Measurements from ENCODE around the gene TVP23A. TPM values are rescaled to one million over a fixed set of nuclear protein-coding genes. Genes with fewer than 3 reads are reported as not detected.

The TVP23A gene
- total and polyA plus RNA-seq, 7 donors = 0.01 to 0.13 (median 0.06) TPM; not detected in 3

DNA sequence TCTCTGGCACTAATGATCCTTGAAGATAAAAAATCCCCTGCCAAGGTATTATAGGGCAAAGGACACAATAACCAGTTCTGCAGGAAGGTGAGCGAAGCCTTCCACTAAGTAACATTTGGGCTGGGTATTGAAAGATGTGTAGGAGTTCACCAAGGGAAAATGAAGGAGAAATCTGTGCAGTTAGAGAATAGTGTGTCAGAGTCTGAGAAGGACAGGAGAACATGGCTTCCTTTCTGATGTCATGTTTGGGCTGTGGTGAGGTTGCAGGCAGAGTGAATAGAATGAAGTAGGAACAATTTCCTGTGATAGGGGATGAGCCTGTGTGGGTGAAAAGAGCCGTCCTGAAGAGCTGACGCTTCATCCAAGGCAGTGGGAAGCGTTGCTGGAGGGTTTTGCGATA, 34.4 kb upstream of the TVP23A start:
- Histone ChIP-seq H3K27ac (no peak overlapping the region), H3K27me3 (ENCODE audit: insufficient read depth in 3 of 3, low read length in 2 of 3) (no peaks in the 10 kb centered on the region), H3K4me1 (no peaks in the 10 kb centered on the region), H3K36me3 (ENCODE audit: insufficient read depth in 1 of 2, low read depth in 1 of 2) (no peaks in the 10 kb centered on the region), H3K4me3 (no peak overlapping the region), H3K9me3 (no peaks in the 10 kb centered on the region)
- WGBS, 3 donors = 81 to 87% (median 81%) methylated on average over 5 of the region's 5 CpGs
- no peak for DNase-seq
- no peak for ATAC-seq
- intact Hi-C loops (cut with DNase I) = no loop called here
- TF ChIP-seq, protein P1, sequence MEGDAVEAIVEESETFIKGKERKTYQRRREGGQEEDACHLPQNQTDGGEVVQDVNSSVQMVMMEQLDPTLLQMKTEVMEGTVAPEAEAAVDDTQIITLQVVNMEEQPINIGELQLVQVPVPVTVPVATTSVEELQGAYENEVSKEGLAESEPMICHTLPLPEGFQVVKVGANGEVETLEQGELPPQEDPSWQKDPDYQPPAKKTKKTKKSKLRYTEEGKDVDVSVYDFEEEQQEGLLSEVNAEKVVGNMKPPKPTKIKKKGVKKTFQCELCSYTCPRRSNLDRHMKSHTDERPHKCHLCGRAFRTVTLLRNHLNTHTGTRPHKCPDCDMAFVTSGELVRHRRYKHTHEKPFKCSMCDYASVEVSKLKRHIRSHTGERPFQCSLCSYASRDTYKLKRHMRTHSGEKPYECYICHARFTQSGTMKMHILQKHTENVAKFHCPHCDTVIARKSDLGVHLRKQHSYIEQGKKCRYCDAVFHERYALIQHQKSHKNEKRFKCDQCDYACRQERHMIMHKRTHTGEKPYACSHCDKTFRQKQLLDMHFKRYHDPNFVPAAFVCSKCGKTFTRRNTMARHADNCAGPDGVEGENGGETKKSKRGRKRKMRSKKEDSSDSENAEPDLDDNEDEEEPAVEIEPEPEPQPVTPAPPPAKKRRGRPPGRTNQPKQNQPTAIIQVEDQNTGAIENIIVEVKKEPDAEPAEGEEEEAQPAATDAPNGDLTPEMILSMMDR (IDR thresholded peaks at IDR 0.05) = no peak

DNA sequence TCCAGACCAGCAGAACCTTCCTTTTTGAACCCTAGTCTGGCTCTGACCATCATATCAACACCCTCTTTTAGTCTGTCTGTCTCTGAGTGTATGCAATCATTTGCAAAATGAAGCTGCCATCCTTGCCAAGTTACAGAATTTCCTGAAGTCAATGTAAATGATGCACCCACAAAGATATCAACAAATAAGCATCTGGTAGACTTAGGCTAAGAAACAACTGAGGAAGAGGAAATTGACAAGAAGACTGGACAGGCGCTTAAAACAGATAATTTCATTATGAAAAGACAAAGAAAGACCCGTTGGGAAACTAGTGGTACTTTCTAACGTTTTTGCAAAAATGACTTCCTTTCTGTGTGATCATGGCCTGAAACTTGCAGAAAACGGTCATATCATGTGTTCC, 33.7 kb upstream of the TVP23A start:
- intact Hi-C loops (cut with DNase I) = no loop called here
- no peak overlapping the region for H3K27ac ChIP-seq
- H3K4me3 ChIP-seq = no peak overlapping the region
- H3K36me3 ChIP-seq (ENCODE audit: insufficient read depth in 1 of 2, low read depth in 1 of 2) = no peaks in the 10 kb centered on the region
- no peak for ATAC-seq
- WGBS, 3 donors = 59 to 66% (median 61%) methylated on average over 4 of the region's 4 CpGs
- H3K27me3 ChIP-seq (ENCODE audit: insufficient read depth in 3 of 3, low read length in 2 of 3) = no peaks in the 10 kb centered on the region
- no peak for DNase-seq
- TF ChIP-seq, protein P1 (IDR thresholded peaks at IDR 0.05) = no peak
- no peaks in the 10 kb centered on the region for H3K4me1 ChIP-seq
- no peaks in the 10 kb centered on the region for H3K9me3 ChIP-seq

DNA sequence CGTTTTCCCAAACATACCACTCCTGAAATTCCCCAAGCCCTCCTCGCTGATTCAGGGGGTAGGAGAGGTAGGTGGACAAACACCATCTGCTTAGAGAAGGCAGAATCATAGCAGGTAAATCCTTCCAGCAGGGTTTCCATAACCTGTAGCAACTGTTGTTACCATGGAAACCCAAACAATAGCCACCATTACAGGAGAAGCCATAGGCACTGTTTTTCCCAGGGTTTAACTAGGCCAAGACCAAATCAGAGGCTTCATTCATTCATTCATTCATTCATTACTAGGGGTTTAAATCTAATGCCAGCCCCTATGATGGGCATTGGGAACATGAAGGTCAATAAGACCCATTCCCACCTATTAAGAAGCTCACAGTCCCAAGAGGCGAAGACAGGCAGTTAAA, 32.9 kb upstream of the TVP23A start:
- WGBS, 3 donors = 91% methylated on average over 3 of the region's 3 CpGs
- Histone ChIP-seq H3K27ac (no peak overlapping the region), H3K4me3 (no peak overlapping the region), H3K4me1 (no peaks in the 10 kb centered on the region), H3K27me3 (ENCODE audit: insufficient read depth in 3 of 3, low read length in 2 of 3) (no peaks in the 10 kb centered on the region), H3K9me3 (no peaks in the 10 kb centered on the region), H3K36me3 (ENCODE audit: insufficient read depth in 1 of 2, low read depth in 1 of 2) (no peaks in the 10 kb centered on the region)
- ATAC-seq = no peak
- intact Hi-C loops (cut with DNase I) = no loop called here
- TF ChIP-seq, protein P1 (IDR thresholded peaks at IDR 0.05) = no peak
- DNase-seq = no peak

DNA sequence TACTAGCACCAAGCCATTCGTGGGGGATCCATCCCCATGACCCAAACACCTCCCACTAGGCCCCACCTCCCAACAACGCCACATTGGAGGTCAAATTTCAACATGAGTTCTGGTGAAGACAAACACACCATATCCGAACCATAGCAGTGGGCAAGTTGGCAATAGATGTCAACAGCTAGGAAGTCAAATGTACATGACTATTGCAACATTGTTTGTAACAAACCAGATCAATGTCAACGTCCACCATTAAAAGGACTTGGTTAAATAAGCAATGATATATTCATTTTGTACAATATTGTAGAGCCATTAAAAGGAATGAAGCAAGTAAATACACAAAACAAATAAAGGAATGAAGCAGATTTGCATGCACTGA, 31.9 kb upstream of the TVP23A start:
- DNase-seq = no peak
- WGBS, 3 donors = 65 to 73% (median 73%) methylated on average over 4 of the region's 4 CpGs
- TF ChIP-seq, protein P1 (IDR thresholded peaks at IDR 0.05) = no peak
- no peaks in the 10 kb centered on the region for H3K9me3 ChIP-seq
- ATAC-seq = no peak
- H3K4me1 ChIP-seq = no peaks in the 10 kb centered on the region
- no peak overlapping the region for H3K27ac ChIP-seq
- H3K36me3 ChIP-seq (ENCODE audit: insufficient read depth in 1 of 2, low read depth in 1 of 2) = no peaks in the 10 kb centered on the region
- no peaks in the 10 kb centered on the region for H3K27me3 ChIP-seq (ENCODE audit: insufficient read depth in 3 of 3, low read length in 2 of 3)
- intact Hi-C loops (cut with DNase I) = no loop called here
- H3K4me3 ChIP-seq = no peak overlapping the region

DNA sequence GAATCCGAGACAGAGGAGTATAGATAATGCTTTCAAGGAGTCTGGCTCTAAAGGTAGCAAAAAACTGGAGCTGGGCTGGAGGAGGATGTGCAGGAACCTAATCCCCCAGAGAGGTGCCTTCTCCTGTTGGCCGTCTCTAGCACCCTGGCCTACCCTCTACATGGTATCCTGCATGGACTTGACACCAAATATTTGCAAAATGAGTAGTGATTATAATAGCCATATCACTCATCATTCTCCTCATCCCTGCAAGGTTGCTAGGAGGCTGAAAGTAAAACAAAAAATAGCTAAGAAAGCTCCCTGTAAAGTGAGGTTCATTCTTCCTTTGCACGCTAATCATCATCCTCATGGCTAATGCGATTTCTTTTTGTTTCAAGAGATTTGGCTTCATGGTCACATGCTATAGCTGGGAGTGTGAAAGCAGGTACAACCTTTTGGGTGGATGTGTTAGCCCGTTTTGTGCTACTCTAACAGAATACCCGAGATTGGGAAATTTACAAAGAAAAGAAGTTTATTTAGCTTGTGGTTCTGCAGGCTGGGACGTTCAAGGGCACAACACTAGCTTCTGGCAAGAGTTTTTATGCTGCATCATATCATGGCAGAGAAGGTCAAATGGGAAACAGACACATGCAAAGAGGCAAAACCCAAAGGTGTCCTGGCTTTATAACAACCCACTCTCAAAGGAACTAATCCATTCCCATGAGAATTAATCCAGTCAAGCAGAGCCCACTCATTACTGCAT, 31.3 kb upstream of the TVP23A start:
- Histone ChIP-seq H3K36me3 (ENCODE audit: insufficient read depth in 1 of 2, low read depth in 1 of 2) (no peaks in the 10 kb centered on the region), H3K27me3 (ENCODE audit: insufficient read depth in 3 of 3, low read length in 2 of 3) (no peaks in the 10 kb centered on the region), H3K4me1 (no peaks in the 10 kb centered on the region), H3K9me3 (no peaks in the 10 kb centered on the region), H3K27ac (no peak overlapping the region), H3K4me3 (no peak overlapping the region)
- TF ChIP-seq, protein P1 (IDR thresholded peaks at IDR 0.05) = no peak
- no peak for DNase-seq
- WGBS, 3 donors = 71 to 81% (median 78%) methylated on average over 7 of the region's 7 CpGs
- no peak for ATAC-seq
- intact Hi-C loops (cut with DNase I) = no loop called here
